GM19467 (cell line): ENCODE measurements around the gene APOL1.
"Not testable (repeated sequence)": the region's sequence is repeated elsewhere in the genome, so short reads cannot be mapped to it uniquely, and the experiment has no call there.

ENCODE experiments used
- ATAC-seq: cut with Tn5 transposase; IDR thresholded peaks from one replicate; pipeline ENCODE4 v1.9.1; 2021; ENCODE audit warnings: mild to moderate bottlenecking, moderate library complexity; ENCODE audit not compliant: unreplicated experiment

Gene APOL1

DNA sequence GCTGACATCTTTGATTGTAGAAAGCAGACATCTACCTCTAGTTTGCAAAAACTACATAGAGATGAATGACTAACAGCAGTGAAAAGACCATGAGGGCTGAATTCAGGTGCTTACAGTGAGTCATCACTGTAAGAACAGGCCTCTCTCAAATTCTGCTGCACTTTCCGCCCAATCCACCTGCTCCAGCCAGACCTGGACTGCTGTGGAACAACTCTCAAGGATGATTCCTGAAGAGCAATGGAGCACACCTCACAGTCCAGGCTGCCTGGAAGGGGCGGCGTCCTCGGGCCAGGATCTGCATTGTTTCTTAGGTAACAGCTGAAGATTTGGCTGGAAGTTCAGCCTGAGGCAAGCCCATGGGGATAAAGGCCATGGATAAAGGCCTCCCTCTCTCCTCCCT, 28.7 kb upstream of the APOL1 start:
- ATAC-seq: no peak

- no peak for ATAC-seq
These were observed 27.5 kb upstream of the APOL1 start for GRCh38 chr22:36225333-36225922.

GRCh38 chr22:36226189-36226588, 26.7 kb upstream of the APOL1 start:
- no peak for ATAC-seq

- ATAC-seq: no peak
These were observed 25.5 kb upstream of the APOL1 start for GRCh38 chr22:36227396-36227795.

DNA sequence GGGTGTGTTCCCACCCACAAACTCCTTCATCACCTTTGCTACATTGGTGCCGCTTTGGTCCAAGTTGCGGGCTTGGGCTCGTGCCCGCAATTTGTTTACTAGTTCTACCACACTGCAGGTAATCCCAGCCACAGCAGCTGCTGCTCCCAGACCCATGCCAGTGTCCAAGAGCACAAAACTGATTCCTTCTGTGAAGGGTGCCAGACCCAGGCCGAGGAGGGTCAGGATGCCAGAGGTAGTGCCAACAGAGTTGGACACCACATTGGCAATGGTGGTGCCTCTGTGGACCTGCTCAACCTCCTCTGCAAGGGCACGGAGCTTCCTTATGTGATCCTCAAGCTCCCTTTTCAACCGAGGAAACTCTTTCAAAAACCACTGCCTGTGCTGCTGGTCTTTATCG, 25.1 kb upstream of the APOL1 start:
- no peak for ATAC-seq

DNA sequence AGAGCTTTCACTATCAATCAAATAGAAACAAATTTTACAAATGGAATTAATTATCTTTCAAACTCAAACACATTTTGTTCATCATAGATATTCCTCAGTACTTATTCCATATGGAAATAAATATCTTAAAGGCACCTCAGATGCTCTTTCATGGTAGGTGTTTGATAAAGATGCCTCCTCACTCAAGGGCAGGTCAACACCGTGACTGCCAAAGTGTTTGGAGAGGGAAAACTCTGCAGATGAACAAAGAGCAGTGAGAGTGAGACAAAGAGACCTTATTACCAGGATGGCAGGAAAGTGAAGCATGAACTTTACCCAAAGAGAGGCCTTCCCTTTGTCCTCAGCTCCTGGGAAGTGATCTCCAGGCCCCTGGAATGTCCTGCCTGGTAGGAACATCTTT, 24.6 kb upstream of the APOL1 start:
- ATAC-seq: not testable (repeated sequence)

DNA sequence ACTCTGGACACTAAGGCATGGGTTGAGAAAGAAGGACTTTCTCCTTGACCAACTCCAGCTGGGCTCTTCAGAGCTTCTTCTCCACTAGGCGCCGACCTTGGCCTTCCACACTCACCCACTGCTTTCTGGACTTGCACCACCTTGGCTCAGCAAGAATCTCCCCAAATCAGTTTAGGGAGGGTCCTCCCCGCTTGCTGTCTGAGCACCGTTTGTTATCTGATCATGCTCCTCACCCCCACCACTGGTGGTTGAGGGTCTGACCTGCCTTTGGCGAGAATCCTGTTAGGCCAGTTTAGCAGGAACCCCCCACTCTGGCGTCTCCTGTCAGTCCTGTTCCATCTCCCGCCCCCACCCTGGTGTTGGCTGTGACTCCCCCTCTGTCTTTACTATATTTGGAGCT, 24.0 kb upstream of the APOL1 start:
- no peak for ATAC-seq

- ATAC-seq: not testable (repeated sequence)
These were observed 23.3 kb upstream of the APOL1 start for GRCh38 chr22:36229649-36230048.

GRCh38 chr22:36231051-36231450, 21.9 kb upstream of the APOL1 start:
- ATAC-seq: not testable (repeated sequence)

- ATAC-seq: no peak
These were observed 20.1 kb upstream of the APOL1 start for GRCh38 chr22:36232715-36233401.

GRCh38 chr22:36233796-36234195, 19.1 kb upstream of the APOL1 start:
- no peak for ATAC-seq

- ATAC-seq: no peak
These were observed 18.7 kb upstream of the APOL1 start for GRCh38 chr22:36234213-36234612.

- ATAC-seq: no peak
These were observed 18.0 kb upstream of the APOL1 start for GRCh38 chr22:36234919-36235318.

DNA sequence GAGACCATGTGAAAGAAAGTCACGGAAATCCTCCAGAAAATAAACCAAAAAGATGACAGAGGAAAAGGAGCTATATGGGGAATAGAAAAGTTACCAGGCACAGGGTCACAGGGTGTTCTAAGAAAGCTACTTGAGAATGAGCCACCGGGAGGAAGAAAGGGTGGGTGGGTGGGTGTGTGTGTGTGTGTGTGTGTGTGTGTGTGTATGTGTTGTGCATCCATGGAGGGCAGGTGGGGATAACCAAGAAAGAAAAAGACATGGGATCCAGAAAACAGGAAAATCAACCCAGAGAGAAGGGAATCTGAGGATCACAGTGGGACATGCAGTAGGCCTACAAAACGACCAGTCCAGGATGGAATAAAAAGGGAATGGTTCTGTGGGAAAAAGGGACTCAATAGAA, 17.3 kb upstream of the APOL1 start:
- ATAC-seq: no peak

DNA sequence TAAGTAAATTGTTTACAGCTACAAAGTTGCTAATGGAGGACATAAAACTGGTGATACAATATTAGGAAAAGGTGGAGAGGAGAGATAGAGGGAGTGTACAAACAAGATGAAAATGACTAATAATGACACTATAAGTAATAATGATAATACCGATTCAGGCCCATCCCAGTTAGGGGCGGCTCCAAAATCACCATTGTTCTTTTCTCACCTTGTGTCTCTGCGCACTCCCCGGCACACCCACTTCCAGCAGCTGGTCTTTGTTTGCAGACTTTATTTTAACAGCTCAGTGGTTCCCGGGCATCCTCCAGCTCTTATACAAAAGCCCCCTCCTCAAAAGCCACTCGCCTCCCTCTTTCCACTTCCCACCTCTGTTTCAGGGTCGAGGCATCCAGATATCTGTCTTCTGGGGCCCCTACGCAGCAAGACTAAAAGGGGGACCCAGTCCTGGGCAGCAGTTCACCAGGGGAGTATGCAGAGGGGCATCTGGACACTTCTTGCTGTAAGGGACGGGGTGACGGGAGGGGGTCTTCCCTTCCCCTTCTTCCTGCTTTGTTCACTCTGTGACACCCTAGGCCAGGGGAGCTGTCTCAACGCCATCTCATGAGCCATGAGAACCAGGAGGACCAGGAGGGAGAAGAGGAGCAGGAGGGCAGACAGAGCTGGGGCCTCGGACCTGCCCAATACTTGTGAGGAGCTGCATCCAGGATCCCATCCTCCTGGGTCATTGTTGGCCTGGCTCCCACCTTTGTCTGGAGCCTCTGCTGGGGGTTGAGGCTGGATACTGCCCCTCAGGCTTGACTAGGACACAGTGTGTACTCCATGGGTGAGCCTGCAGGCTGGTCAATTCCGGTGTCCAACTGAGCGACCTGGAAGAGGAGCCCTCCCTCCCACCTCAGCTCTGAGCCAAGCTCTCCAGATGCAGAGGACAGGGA, 16.3 kb upstream of the APOL1 start:
- ATAC-seq: no peak

- no peak for ATAC-seq
These were observed 15.2 kb upstream of the APOL1 start for GRCh38 chr22:36237462-36238372.

- no peak for ATAC-seq
These were observed 14.4 kb upstream of the APOL1 start for GRCh38 chr22:36238373-36239149.

DNA sequence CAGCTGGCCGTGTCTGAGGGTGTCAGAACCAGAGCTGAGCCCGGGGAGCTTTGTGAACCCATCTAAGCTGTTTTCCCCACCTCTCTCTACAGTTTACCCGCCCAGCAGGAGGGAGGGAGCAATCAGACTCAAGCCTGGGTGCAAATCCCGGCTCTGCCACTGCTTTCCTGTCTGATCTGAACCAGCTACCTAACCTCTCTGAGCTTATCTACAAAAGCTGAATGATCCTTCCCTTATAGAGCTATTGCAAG, 13.9 kb upstream of the APOL1 start:
- peak; percentile 14 for ATAC-seq

- ATAC-seq: peak; percentile 91
These were observed 13.3 kb upstream of the APOL1 start, which contains the start of gene APOL2 for GRCh38 chr22:36239401-36240171. Gene APOL2 (minus strand): TSS chr22:36239527. CDS start chr22:36233162, 6,365 bp downstream.
